ENCODE results near the gene EIF2D. TPM values are rescaled to one million over a fixed set of nuclear protein-coding genes. Genes with fewer than 3 reads are reported as not detected.

EIF2D gene
- polyA plus RNA-seq, 1 donor from 2014 or later = 40.4 TPM

- Mint-ChIP-seq H3K4me1 (peaks cover 68 to 89% (median 76%) of the 10 kb centered on the region in 3 donors), H3K9me3 (no peaks in the 10 kb centered on the region), H3K36me3 (peaks cover 1% of the 10 kb centered on the region), H3K4me3 (peak overlapping the region; percentile 72 to 91 (median 79)), H3K27ac (peak overlapping the region; percentile 93 to 99 (median 96)), H3K27me3 (no peaks in the 10 kb centered on the region)
These were observed 36.1 kb downstream of the EIF2D start for GRCh38 chr1:206575894-206576737.

DNA sequence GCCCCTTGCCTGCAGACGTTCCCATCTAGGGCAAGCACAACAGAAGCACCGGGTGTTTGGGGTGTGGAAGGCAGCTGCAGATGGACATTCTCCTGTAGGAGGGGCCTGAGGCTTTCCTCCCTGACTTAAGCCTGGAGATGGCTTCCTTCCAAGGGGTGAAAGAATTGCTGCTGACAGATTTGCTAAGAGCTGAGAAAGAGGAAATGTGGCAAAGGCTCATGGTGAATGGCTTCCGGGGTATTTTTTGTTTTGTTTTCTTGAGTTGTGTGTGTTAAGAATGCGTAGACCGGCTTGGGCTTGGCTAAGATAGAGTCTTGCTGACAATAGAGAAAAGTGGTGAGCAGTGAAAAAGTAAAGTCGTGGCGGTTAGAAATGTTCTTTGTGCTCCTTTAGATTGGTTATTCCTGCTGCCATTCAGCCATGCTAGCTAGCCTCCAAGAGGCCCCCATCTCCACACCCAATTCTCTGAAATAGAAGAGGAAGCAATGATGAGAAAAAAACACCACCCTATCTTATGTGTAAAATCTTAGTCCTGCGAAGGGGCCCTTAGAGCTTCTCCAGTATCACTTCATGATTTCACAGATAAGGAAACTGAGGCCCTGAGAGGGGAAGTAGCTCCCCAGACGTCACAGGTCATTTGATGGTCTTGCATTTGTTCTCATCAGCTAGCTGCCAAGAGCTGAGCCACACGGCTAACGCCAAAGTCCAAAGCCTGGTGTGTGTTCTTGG is 36.9 kb downstream of the EIF2D start:
- H3K36me3 Mint-ChIP-seq = no peaks in the 10 kb centered on the region
- peak overlapping the region; percentile 93 to 99 (median 96) for H3K27ac Mint-ChIP-seq
- H3K4me1 Mint-ChIP-seq = peaks cover 65 to 89% (median 73%) of the 10 kb centered on the region in 3 donors
- no peaks in the 10 kb centered on the region for H3K27me3 Mint-ChIP-seq
- peak overlapping the region; percentile 72 to 91 (median 79) for H3K4me3 Mint-ChIP-seq
- H3K9me3 Mint-ChIP-seq = no peaks in the 10 kb centered on the region

GRCh38 chr1:206573762-206574161 is 38.5 kb downstream of the EIF2D start:
- peak overlapping the region; percentile 55 to 90 (median 64) for H3K27ac Mint-ChIP-seq
- H3K27me3 Mint-ChIP-seq = no peaks in the 10 kb centered on the region
- H3K36me3 Mint-ChIP-seq = no peaks in the 10 kb centered on the region
- H3K4me1 Mint-ChIP-seq = peaks cover 57 to 81% (median 63%) of the 10 kb centered on the region in 3 donors
- H3K4me3 Mint-ChIP-seq = peak overlapping the region in 3 of 4 donors; percentile 9 to 22 (median 14)
- H3K9me3 Mint-ChIP-seq = no peaks in the 10 kb centered on the region

DNA sequence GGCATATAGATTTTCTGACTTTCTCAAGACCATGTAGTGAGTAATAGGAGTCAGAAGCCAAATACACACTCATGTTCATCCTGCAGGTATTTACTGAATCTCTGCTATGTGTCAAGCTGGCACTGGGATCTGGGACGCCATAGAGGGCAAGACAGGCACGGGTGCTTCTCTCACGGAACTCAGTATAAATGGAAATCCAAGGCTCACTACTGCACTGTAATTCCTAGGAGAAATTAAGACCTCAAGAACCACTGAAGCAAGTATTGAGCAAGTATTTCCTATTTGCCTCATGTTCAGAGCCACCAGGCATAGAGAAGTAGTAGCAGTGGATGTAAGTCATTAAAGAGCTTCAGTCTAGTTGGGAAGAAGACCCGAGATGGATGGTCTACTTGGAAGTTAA is 38.9 kb downstream of the EIF2D start:
- Mint-ChIP-seq H3K4me1 (peaks cover 57 to 81% (median 61%) of the 10 kb centered on the region in 3 donors), H3K4me3 (peak overlapping the region in 2 of 4 donors; percentile 14 to 22), H3K36me3 (no peaks in the 10 kb centered on the region), H3K27ac (peak overlapping the region; percentile 55 to 90 (median 64)), H3K27me3 (no peaks in the 10 kb centered on the region), H3K9me3 (no peaks in the 10 kb centered on the region)

GRCh38 chr1:206572835-206573234 is 39.4 kb downstream of the EIF2D start:
- H3K4me1 Mint-ChIP-seq = peaks cover 54 to 81% (median 61%) of the 10 kb centered on the region in 3 donors
- no peaks in the 10 kb centered on the region for H3K9me3 Mint-ChIP-seq
- H3K27ac Mint-ChIP-seq = peak overlapping the region; percentile 55 to 90 (median 64)
- H3K36me3 Mint-ChIP-seq = no peaks in the 10 kb centered on the region
- peak overlapping the region in 2 of 4 donors; percentile 22 to 41 for H3K4me3 Mint-ChIP-seq
- no peaks in the 10 kb centered on the region for H3K27me3 Mint-ChIP-seq

- H3K4me3 Mint-ChIP-seq = peak overlapping the region in 3 of 4 donors; percentile 23 to 60 (median 57)
- no peaks in the 10 kb centered on the region for H3K9me3 Mint-ChIP-seq
- no peaks in the 10 kb centered on the region for H3K36me3 Mint-ChIP-seq
- H3K4me1 Mint-ChIP-seq = peaks cover 54 to 78% (median 54%) of the 10 kb centered on the region in 3 donors
- H3K27me3 Mint-ChIP-seq = no peaks in the 10 kb centered on the region
- H3K27ac Mint-ChIP-seq = peak overlapping the region in 2 of 3 donors; percentile 59 to 76
These were observed 41.7 kb downstream of the EIF2D start for GRCh38 chr1:206570529-206570928.

DNA sequence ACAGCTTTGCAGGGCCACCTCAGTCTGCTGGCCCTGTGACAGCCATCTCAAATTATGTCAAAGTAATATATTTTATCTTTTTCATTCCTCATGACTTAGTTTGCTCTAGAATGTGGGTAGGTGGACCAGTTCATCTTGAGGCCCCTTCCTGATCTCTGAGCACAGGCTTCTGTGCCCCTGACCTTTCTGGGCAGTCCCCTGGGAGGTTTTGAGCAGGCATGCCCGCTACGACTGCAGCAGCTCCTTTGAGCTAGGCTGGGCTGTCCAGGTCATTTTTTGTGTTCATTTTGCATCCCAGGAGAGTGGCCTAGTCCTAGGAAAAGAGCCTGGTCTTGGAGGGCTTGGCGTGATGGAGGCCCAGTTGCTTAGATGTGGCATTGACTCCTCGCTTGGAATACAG is 42.7 kb downstream of the EIF2D start:
- Mint-ChIP-seq H3K27me3 (no peaks in the 10 kb centered on the region), H3K4me1 (peaks cover 51 to 78% (median 51%) of the 10 kb centered on the region in 3 donors), H3K36me3 (no peaks in the 10 kb centered on the region), H3K4me3 (peak overlapping the region in 1 of 4 donors; percentile 70), H3K9me3 (no peaks in the 10 kb centered on the region), H3K27ac (peak overlapping the region in 1 of 3 donors; percentile 64)

GRCh38 chr1:206568779-206569352 is 43.4 kb downstream of the EIF2D start:
- Mint-ChIP-seq H3K27me3 (no peaks in the 10 kb centered on the region), H3K4me3 (peak overlapping the region in 2 of 4 donors; percentile 47 to 75), H3K36me3 (no peaks in the 10 kb centered on the region), H3K4me1 (peaks cover 54 to 79% (median 55%) of the 10 kb centered on the region in 3 donors), H3K27ac (peak overlapping the region; percentile 64 to 80 (median 69)), H3K9me3 (no peaks in the 10 kb centered on the region)

GRCh38 chr1:206568256-206568655 is 44.0 kb downstream of the EIF2D start:
- H3K4me3 Mint-ChIP-seq = peak overlapping the region in 1 of 4 donors; percentile 79
- peak overlapping the region in 2 of 3 donors; percentile 64 to 80 for H3K27ac Mint-ChIP-seq
- H3K9me3 Mint-ChIP-seq = no peaks in the 10 kb centered on the region
- peaks cover 55 to 79% (median 56%) of the 10 kb centered on the region in 3 donors for H3K4me1 Mint-ChIP-seq
- H3K36me3 Mint-ChIP-seq = no peaks in the 10 kb centered on the region
- no peaks in the 10 kb centered on the region for H3K27me3 Mint-ChIP-seq

- Mint-ChIP-seq H3K9me3 (no peaks in the 10 kb centered on the region), H3K4me1 (peaks cover 57 to 78% (median 61%) of the 10 kb centered on the region in 3 donors), H3K36me3 (peaks cover 2% of the 10 kb centered on the region), H3K27ac (peak overlapping the region; percentile 39 to 86 (median 71)), H3K27me3 (no peaks in the 10 kb centered on the region), H3K4me3 (peak overlapping the region in 2 of 4 donors; percentile 41 to 50)
These were observed 45.3 kb downstream of the EIF2D start for GRCh38 chr1:206566999-206567398.

GRCh38 chr1:206565995-206566394 is 46.3 kb downstream of the EIF2D start:
- no peaks in the 10 kb centered on the region for H3K9me3 Mint-ChIP-seq
- peaks cover 2% of the 10 kb centered on the region for H3K36me3 Mint-ChIP-seq
- H3K27me3 Mint-ChIP-seq = no peaks in the 10 kb centered on the region
- H3K27ac Mint-ChIP-seq = peak overlapping the region in 2 of 3 donors; percentile 71 to 86
- H3K4me3 Mint-ChIP-seq = peak overlapping the region in 3 of 4 donors; percentile 50 to 76 (median 54)
- peaks cover 50 to 75% (median 54%) of the 10 kb centered on the region in 3 donors for H3K4me1 Mint-ChIP-seq

- Mint-ChIP-seq H3K9me3 (no peaks in the 10 kb centered on the region), H3K4me3 (peak overlapping the region; percentile 60 to 99 (median 75)), H3K36me3 (peaks cover 2% of the 10 kb centered on the region), H3K27ac (peak overlapping the region; percentile 92 to 96 (median 96)), H3K27me3 (no peaks in the 10 kb centered on the region), H3K4me1 (peaks cover 55 to 73% (median 56%) of the 10 kb centered on the region in 3 donors)
These were observed 48.7 kb downstream of the EIF2D start for GRCh38 chr1:206563367-206564207.

GRCh38 chr1:206560007-206560716 is 52.1 kb downstream of the EIF2D start:
- peaks cover 49 to 60% (median 60%) of the 10 kb centered on the region in 3 donors for H3K4me1 Mint-ChIP-seq
- no peaks in the 10 kb centered on the region for H3K27me3 Mint-ChIP-seq
- H3K4me3 Mint-ChIP-seq = peak overlapping the region; percentile 98 to 100 (median 99)
- H3K9me3 Mint-ChIP-seq = no peaks in the 10 kb centered on the region
- H3K27ac Mint-ChIP-seq = peak overlapping the region; percentile 96 to 99 (median 97)
- peaks cover 2% of the 10 kb centered on the region for H3K36me3 Mint-ChIP-seq
